ENCODE data around the gene CLCNKB.
"Not testable (repeated sequence)": the region's sequence is repeated elsewhere in the genome, so short reads cannot be mapped to it uniquely, and the experiment has no call there.

CLCNKB gene

GRCh38 chr1:16054598-16055540 is 11.3 kb downstream of the CLCNKB start:
- Histone ChIP-seq H3K4me3 (no peak overlapping the region), H3K27ac (no peak overlapping the region)

- Histone ChIP-seq H3K4me3 (no peak overlapping the region), H3K27ac (no peak overlapping the region)
These were observed 12.3 kb downstream of the CLCNKB start for GRCh38 chr1:16055613-16056520.

GRCh38 chr1:16056521-16056912 is 12.9 kb downstream of the CLCNKB start:
- not testable (repeated sequence) for H3K4me3 ChIP-seq, H3K27ac ChIP-seq

GRCh38 chr1:16057314-16057915 is 13.8 kb downstream of the CLCNKB start:
- H3K27ac ChIP-seq, H3K4me3 ChIP-seq: not testable (repeated sequence)

GRCh38 chr1:16058394-16059120 is 15.0 kb downstream of the CLCNKB start:
- H3K27ac ChIP-seq = not testable (repeated sequence)

GRCh38 chr1:16061266-16061665 is 17.7 kb downstream of the CLCNKB start:
- no peak overlapping the region for H3K27ac ChIP-seq
- no peak overlapping the region for H3K4me3 ChIP-seq

More at GRCh38 chr1:16058394-16059120, 15.0 kb downstream of the CLCNKB start:
- H3K4me3 ChIP-seq = not testable (repeated sequence)

GRCh38 chr1:16061989-16062686 is 18.6 kb downstream of the CLCNKB start:
- not testable (repeated sequence) for H3K27ac ChIP-seq, H3K4me3 ChIP-seq

- not testable (repeated sequence) for H3K4me3 ChIP-seq, H3K27ac ChIP-seq
These were observed 19.1 kb downstream of the CLCNKB start for GRCh38 chr1:16062687-16063075.

GRCh38 chr1:16063226-16063829 is 19.7 kb downstream of the CLCNKB start:
- no peak overlapping the region for H3K27ac ChIP-seq

GRCh38 chr1:16063921-16064320 is 20.3 kb downstream of the CLCNKB start:
- Histone ChIP-seq H3K27ac (no peak overlapping the region), H3K4me3 (no peak overlapping the region)

More at GRCh38 chr1:16063226-16063829, 19.7 kb downstream of the CLCNKB start:
- H3K4me3 ChIP-seq = no peak overlapping the region

GRCh38 chr1:16064536-16065268 is 21.1 kb downstream of the CLCNKB start:
- Histone ChIP-seq H3K4me3 (no peak overlapping the region), H3K27ac (no peak overlapping the region)

- Histone ChIP-seq H3K27ac (no peak overlapping the region), H3K4me3 (no peak overlapping the region)
These were observed 21.6 kb downstream of the CLCNKB start for GRCh38 chr1:16065269-16065576.

GRCh38 chr1:16066245-16066644 is 22.7 kb downstream of the CLCNKB start:
- Histone ChIP-seq H3K27ac (no peak overlapping the region), H3K4me3 (no peak overlapping the region)

GRCh38 chr1:16067127-16067768 is 23.7 kb downstream of the CLCNKB start:
- no peak overlapping the region for H3K27ac ChIP-seq
- H3K4me3 ChIP-seq = no peak overlapping the region

- Histone ChIP-seq H3K4me3 (no peak overlapping the region), H3K27ac (no peak overlapping the region)
These were observed 24.4 kb downstream of the CLCNKB start for GRCh38 chr1:16067933-16068332.

- H3K27ac ChIP-seq = no peak overlapping the region
- no peak overlapping the region for H3K4me3 ChIP-seq
These were observed 25.0 kb downstream of the CLCNKB start for GRCh38 chr1:16068356-16069270.
